H9 (cell line): ENCODE measurements around the gene DCTN3. TPM values are rescaled to one million over a fixed set of nuclear protein-coding genes. Genes with fewer than 3 reads are reported as not detected.

ENCODE experiments used
- DNase-seq: peaks from one replicate; pipeline ENCODE4 v3.0.0-alpha.2; 2017
- H2AFZ ChIP-seq: one replicate; pipeline ENCODE4 v1.6.1; 2013; ENCODE audit warnings: mild to moderate bottlenecking, low read length, control low read depth, moderate library complexity
- H2AK5ac ChIP-seq: 2 replicates; pipeline ENCODE4 v1.6.1; 2013; ENCODE audit warnings: low read length, control low read depth, mixed read lengths; ENCODE audit not compliant: insufficient read length
- H2BK120ac ChIP-seq: one replicate; pipeline ENCODE4 v1.6.1; 2013; ENCODE audit warnings: low read depth, mild to moderate bottlenecking, low read length, control low read depth, inconsistent platforms; ENCODE audit not compliant: poor library complexity, severe bottlenecking
- H2BK12ac ChIP-seq: 2 replicates; pipeline ENCODE4 v1.6.1; 2013; ENCODE audit warnings: low read length, control low read depth, mixed read lengths, low read depth; ENCODE audit not compliant: insufficient read length
- H2BK15ac ChIP-seq: 2 replicates; pipeline ENCODE4 v1.6.1; 2013; ENCODE audit warnings: low read depth, low read length, control low read depth
- H2BK20ac ChIP-seq: one replicate; pipeline ENCODE4 v1.6.1; 2013; ENCODE audit warnings: low read depth, mild to moderate bottlenecking, low read length, control low read depth, inconsistent platforms; ENCODE audit not compliant: poor library complexity, severe bottlenecking
- H2BK5ac ChIP-seq: 2 replicates; pipeline ENCODE4 v1.6.1; 2013; ENCODE audit warnings: low read length, control low read depth, mixed read lengths; ENCODE audit not compliant: insufficient read length
- H3K14ac ChIP-seq: 2 replicates; pipeline ENCODE4 v1.6.1; 2013; ENCODE audit warnings: low read length, control low read depth; ENCODE audit not compliant: insufficient read depth
- H3K18ac ChIP-seq: 2 replicates; pipeline ENCODE4 v1.6.1; 2013; ENCODE audit warnings: low read depth, mild to moderate bottlenecking, mixed read lengths, low read length, control low read depth; ENCODE audit not compliant: insufficient read length
- H3K23ac ChIP-seq: 2 replicates; pipeline ENCODE4 v1.6.1; 2013; ENCODE audit warnings: low read length, control low read depth, mixed read lengths, low read depth; ENCODE audit not compliant: insufficient read length
- H3K23me2 ChIP-seq: 2 replicates; pipeline ENCODE4 v1.6.1; 2013; ENCODE audit warnings: low read depth, mild to moderate bottlenecking, mixed read lengths, low read length, control low read depth; ENCODE audit not compliant: insufficient read length, poor library complexity, severe bottlenecking
- H3K27ac ChIP-seq: 2 replicates; pipeline ENCODE4 v1.5.1; 2013; ENCODE audit warnings: low read length, control low read depth, mixed read lengths, low read depth; ENCODE audit not compliant: insufficient read length
- H3K27me3 ChIP-seq: 2 replicates; pipeline ENCODE4 v1.6.1; 2013; ENCODE audit warnings: low read length, control low read depth, inconsistent platforms; ENCODE audit not compliant: insufficient read depth
- H3K4ac ChIP-seq: 2 replicates; pipeline ENCODE4 v1.6.1; 2013; ENCODE audit warnings: low read depth, mild to moderate bottlenecking, control low read depth, inconsistent platforms, low read length, moderate library complexity
- H3K4me1 ChIP-seq: 2 replicates; pipeline ENCODE4 v1.6.1; 2013; ENCODE audit warnings: low read length, control low read depth, inconsistent platforms; ENCODE audit not compliant: insufficient read depth
- H3K4me2 ChIP-seq: 2 replicates; pipeline ENCODE4 v1.6.1; 2013; ENCODE audit warnings: low read length, control low read depth, mixed read lengths; ENCODE audit not compliant: insufficient read length, insufficient read depth
- H3K56ac ChIP-seq: 2 replicates; pipeline ENCODE4 v1.6.1; 2013; ENCODE audit warnings: low read depth, mild to moderate bottlenecking, mixed read lengths, low read length, control low read depth; ENCODE audit not compliant: insufficient read length
- H3K79me1 ChIP-seq: 2 replicates; pipeline ENCODE4 v1.6.1; 2013; ENCODE audit warnings: low read depth, mild to moderate bottlenecking, moderate library complexity, low read length, control low read depth, inconsistent platforms; ENCODE audit not compliant: insufficient read depth, poor library complexity, severe bottlenecking
- H3K79me2 ChIP-seq: 2 replicates; pipeline ENCODE4 v1.6.1; 2013; ENCODE audit warnings: low read length, control low read depth, inconsistent platforms; ENCODE audit not compliant: insufficient read depth
- H3K9ac ChIP-seq: 2 replicates; pipeline ENCODE4 v1.6.1; 2013; ENCODE audit warnings: low read length, control low read depth, mixed read lengths; ENCODE audit not compliant: insufficient read length; ENCODE audit errors: extremely low read depth
- H3K9me3 ChIP-seq: one replicate; pipeline ENCODE4 v1.6.1; 2013; ENCODE audit warnings: low read depth, low read length, inconsistent platforms; ENCODE audit not compliant: control insufficient read depth
- H3T11ph ChIP-seq: one replicate; pipeline ENCODE4 v1.6.1; 2013; ENCODE audit warnings: mild to moderate bottlenecking, low read length, control low read depth, inconsistent platforms
- H4K20me1 ChIP-seq: one replicate; pipeline ENCODE4 v1.6.1; 2013; ENCODE audit not compliant: control insufficient read depth, insufficient read length, insufficient read depth
- H4K5ac ChIP-seq: 2 replicates; pipeline ENCODE4 v1.6.1; 2013; ENCODE audit warnings: low read depth, mild to moderate bottlenecking, mixed read lengths, low read length, control low read depth; ENCODE audit not compliant: insufficient read length
- H4K8ac ChIP-seq: replicated peaks from 2 replicates; pipeline ENCODE4 v1.6.1; 2013; ENCODE audit warnings: low read length, control low read depth, mixed read lengths, low read depth; ENCODE audit not compliant: insufficient read length
- H4K91ac ChIP-seq: 2 replicates; pipeline ENCODE4 v1.6.1; 2013; ENCODE audit warnings: low read depth, mild to moderate bottlenecking, moderate library complexity, mixed read lengths, low read length, control low read depth; ENCODE audit not compliant: insufficient read length
- H3K27ac Mint-ChIP-seq, 3 experiments: 2 replicates in 2 of 3; 3 replicates in 1 of 3; pipeline ENCODE4 v1.8.0; 2020 to 2021; ENCODE audit warnings: mixed read lengths in 3 of 3, mild to moderate bottlenecking in 1 of 3, moderate library complexity in 1 of 3
- H3K27me3 Mint-ChIP-seq: 2 replicates; pipeline ENCODE4 v1.8.0; 2021; ENCODE audit warnings: low read depth, mild to moderate bottlenecking, moderate library complexity, mixed read lengths
- H3K36me3 Mint-ChIP-seq, 3 experiments: 2 replicates in 2 of 3; 3 replicates in 1 of 3; pipeline ENCODE4 v1.8.0; 2020 to 2021; ENCODE audit warnings: low read depth in 3 of 3, mixed read lengths in 3 of 3; ENCODE audit not compliant: insufficient read depth in 1 of 3
- H3K4me1 Mint-ChIP-seq, 2 experiments: 2 replicates each; pipeline ENCODE4 v1.8.0; 2020; ENCODE audit warnings: mixed read lengths in 2 of 2
- H3K4me3 Mint-ChIP-seq, 2 experiments: 2 replicates in 1 of 2; 3 replicates in 1 of 2; pipeline ENCODE4 v1.8.0; 2020 to 2021; ENCODE audit warnings: mild to moderate bottlenecking in 2 of 2, mixed read lengths in 2 of 2, moderate library complexity in 1 of 2
- H3K9me3 Mint-ChIP-seq, 2 experiments: 2 replicates in 1 of 2; 3 replicates in 1 of 2; pipeline ENCODE4 v1.8.0; 2020; ENCODE audit warnings: mild to moderate bottlenecking in 2 of 2, mixed read lengths in 2 of 2, moderate library complexity in 1 of 2
- WGBS: extraction: QIAGEN DNeasy Blood & Tissue Kit; methylation state at CpG from one replicate; pipeline ENCODE4 v1.1.7; 2013; ENCODE audit warnings: missing lambda C conversion rate, low lambda C conversion rate, mixed read lengths; ENCODE audit not compliant: insufficient read length; ENCODE audit errors: extremely low coverage; 5-methylcytosine and 5-hydroxymethylcytosine counted together
- total RNA-seq: library from RNA; stranded (reverse); gene quantifications from 2 replicates; pipeline ENCODE4 v1.2.1, GENCODE V29; 2021
- TF ChIP-seq, protein P1 (sequence below): fragments of 200-600 bp; sonication (generic); conservative IDR thresholded peaks from 3 replicates; pipeline ENCODE4 v1.8.0; 2021; ENCODE audit warnings: antibody characterized with exemption, mild to moderate bottlenecking

Gene DCTN3
- total RNA-seq, 1 experiment from 2014 or later: 40.0 TPM

DNA sequence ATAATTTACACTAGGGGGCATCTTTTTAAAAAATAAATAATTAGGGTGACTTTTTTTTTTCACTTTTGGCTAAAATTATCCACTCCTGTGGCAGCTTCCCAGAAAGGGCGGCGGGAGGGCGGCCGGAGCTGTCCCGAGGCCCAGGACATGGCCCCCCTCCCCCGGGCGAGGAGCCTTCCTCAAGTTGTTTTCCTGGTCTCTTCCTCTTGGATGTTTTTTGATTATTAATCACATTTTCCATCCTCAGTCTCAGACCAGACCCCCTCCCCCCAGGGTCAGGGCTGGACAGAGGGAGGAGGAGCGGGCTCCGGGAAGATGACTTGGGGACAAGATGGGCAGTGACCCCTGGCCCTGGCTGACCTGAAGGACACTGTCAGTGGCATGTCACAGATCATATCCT, 26.1 kb downstream of the DCTN3 start:
- H3K79me1 ChIP-seq: no peaks in the 10 kb centered on the region
- H3K27me3 ChIP-seq: peaks cover 38% of the 10 kb centered on the region; the same call in 1 of the 2 replicates
- no peak for DNase-seq
- no peak overlapping the region for H3K56ac ChIP-seq
- H3K23me2 ChIP-seq: peaks cover 14% of the 10 kb centered on the region
- no peak overlapping the region for H2BK20ac ChIP-seq
- Mint-ChIP-seq H3K4me3 (no peak overlapping the region), H3K9me3 (no peaks in the 10 kb centered on the region; a peak in 1 of 5 replicates), H3K36me3 (peaks cover 0 to 2% (median 0%) of the 10 kb centered on the region in 3 experiments; a peak in 1 of 7 replicates), H3K27ac (no peak overlapping the region), H3K4me1 (peaks cover 14 to 26% of the 10 kb centered on the region in 2 experiments), H3K27me3 (peaks cover 75% of the 10 kb centered on the region)
- H3K27ac ChIP-seq: no peak overlapping the region
- H3K23ac ChIP-seq: no peak overlapping the region
- no peak overlapping the region for H2AK5ac ChIP-seq
- H3T11ph ChIP-seq: no peak overlapping the region
- H3K4ac ChIP-seq: no peak overlapping the region
- no peaks in the 10 kb centered on the region for H3K79me2 ChIP-seq
- peaks cover 5% of the 10 kb centered on the region; the same call in 1 of the 2 replicates for H3K4me1 ChIP-seq
- no peak overlapping the region for H3K9ac ChIP-seq
- H4K8ac ChIP-seq: no peak overlapping the region
- H4K91ac ChIP-seq: no peak overlapping the region
- TF ChIP-seq, protein P1, sequence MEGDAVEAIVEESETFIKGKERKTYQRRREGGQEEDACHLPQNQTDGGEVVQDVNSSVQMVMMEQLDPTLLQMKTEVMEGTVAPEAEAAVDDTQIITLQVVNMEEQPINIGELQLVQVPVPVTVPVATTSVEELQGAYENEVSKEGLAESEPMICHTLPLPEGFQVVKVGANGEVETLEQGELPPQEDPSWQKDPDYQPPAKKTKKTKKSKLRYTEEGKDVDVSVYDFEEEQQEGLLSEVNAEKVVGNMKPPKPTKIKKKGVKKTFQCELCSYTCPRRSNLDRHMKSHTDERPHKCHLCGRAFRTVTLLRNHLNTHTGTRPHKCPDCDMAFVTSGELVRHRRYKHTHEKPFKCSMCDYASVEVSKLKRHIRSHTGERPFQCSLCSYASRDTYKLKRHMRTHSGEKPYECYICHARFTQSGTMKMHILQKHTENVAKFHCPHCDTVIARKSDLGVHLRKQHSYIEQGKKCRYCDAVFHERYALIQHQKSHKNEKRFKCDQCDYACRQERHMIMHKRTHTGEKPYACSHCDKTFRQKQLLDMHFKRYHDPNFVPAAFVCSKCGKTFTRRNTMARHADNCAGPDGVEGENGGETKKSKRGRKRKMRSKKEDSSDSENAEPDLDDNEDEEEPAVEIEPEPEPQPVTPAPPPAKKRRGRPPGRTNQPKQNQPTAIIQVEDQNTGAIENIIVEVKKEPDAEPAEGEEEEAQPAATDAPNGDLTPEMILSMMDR: no peak
- no peaks in the 10 kb centered on the region for H3K9me3 ChIP-seq
- WGBS: no CpG with 5 or more reads among the region's 9 CpGs
- H2BK15ac ChIP-seq: no peak overlapping the region
- no peak overlapping the region for H4K5ac ChIP-seq
- no peak overlapping the region for H2AFZ ChIP-seq
- H3K4me2 ChIP-seq: no peak overlapping the region
- no peak overlapping the region for H3K18ac ChIP-seq
- H3K14ac ChIP-seq: no peak overlapping the region
- H2BK12ac ChIP-seq: no peak overlapping the region
- no peak overlapping the region for H2BK5ac ChIP-seq
- H4K20me1 ChIP-seq: peaks cover 4% of the 10 kb centered on the region
- H2BK120ac ChIP-seq: no peak overlapping the region
